ENCODE measurements around the gene PLEKHO2. TPM values are rescaled to one million over a fixed set of nuclear protein-coding genes. Genes with fewer than 3 reads are reported as not detected.

Gene PLEKHO2
- total and polyA plus RNA-seq, 2 of the 8 experiments (the other 6 are each of a cell fraction or from before 2014, with no cell fraction given), result 16.9 to 20.1 TPM

DNA sequence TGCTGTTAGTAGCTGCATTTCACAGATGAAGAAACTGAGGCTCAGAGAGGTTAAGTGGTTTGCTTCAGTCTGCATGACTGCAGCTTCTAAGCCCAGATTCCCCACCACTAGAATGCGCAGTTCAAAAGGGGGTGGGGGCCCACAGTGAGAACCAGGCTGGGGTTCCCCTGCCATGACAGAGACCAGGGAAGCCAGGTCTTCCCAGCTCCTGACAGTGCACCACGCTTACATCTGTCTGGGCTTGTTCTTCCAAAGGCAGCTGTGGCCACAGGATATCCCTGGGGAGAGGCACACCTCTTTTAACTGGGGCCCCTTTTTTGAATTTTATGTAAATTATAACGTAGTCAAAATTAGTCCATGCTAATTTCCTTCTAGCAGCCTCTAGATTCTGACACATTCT lies 5.3 kb downstream of the PLEKHO2 start:
- H3K4me1 ChIP-seq (replicated peaks in 1 of 4; ENCODE audit: control insufficient read depth in 3 of 4, insufficient read depth in 4 of 4, low read length in 3 of 4), result peaks cover 20 to 40% (median 27%) of the 10 kb centered on the region in 4 experiments
- ChIA-PET CTCF (ENCODE audit: partially characterized antibody) (interaction anchor here (1.2 to 1.3 kb wide), 2 partner anchors 37 to 165 kb away, joined by 3 read pairs; no protein-coding TSS in a partner anchor), POLR2A (ENCODE audit: partially characterized antibody) (interaction anchor here (0.6 to 3.3 kb wide), 7 partner anchors 10 to 145 kb away, joined by 3 to 8 read pairs (median 3); no protein-coding TSS in a partner anchor)
- H4K8ac ChIP-seq (ENCODE audit: extremely low read depth, insufficient read depth, low read length), result no peak overlapping the region
- no peak overlapping the region for H4K5ac ChIP-seq (ENCODE audit: insufficient read length, low read depth, low read length)
- FAIRE-seq, result no peak
- H2BK20ac ChIP-seq (ENCODE audit: low read length), result no peak overlapping the region
- no peak for TF ChIP-seq POU5F1 (IDR thresholded peaks at IDR 0.05; ENCODE audit: low read depth, low read length)
- no peak overlapping the region for H2AK5ac ChIP-seq (ENCODE audit: low read depth, low read length)
- H3K23me2 ChIP-seq (ENCODE audit: low read depth, low read length), result peaks cover 9% of the 10 kb centered on the region
- H3K4me3 ChIP-seq (ENCODE audit: extremely low read depth in 1 of 4, insufficient read depth in 2 of 4, low read depth in 3 of 4, low read length in 4 of 4), result no peak overlapping the region
- no peak overlapping the region for H2AFZ ChIP-seq (ENCODE audit: low read length)
- H4K20me1 ChIP-seq (replicated peaks in 1 of 2; ENCODE audit: control insufficient read depth in 1 of 2, insufficient read depth in 2 of 2, low read length in 2 of 2), result peaks cover 14 to 36% of the 10 kb centered on the region in 2 experiments
- H3K56ac ChIP-seq (replicated peaks; ENCODE audit: insufficient read length, low read depth, low read length), result no peak overlapping the region
- H3K23ac ChIP-seq (ENCODE audit: insufficient read length), result no peak overlapping the region
- H3K9me3 ChIP-seq (ENCODE audit: insufficient read depth in 2 of 2, low read depth in 1 of 2, low read length in 1 of 2), result no peaks in the 10 kb centered on the region
- H3K79me2 ChIP-seq (ENCODE audit: control insufficient read depth in 1 of 2, insufficient read depth in 2 of 2, low read length in 2 of 2), result peaks cover 4 to 73% of the 10 kb centered on the region in 2 experiments
- 83% methylated on average over 3 of the region's 3 CpGs; no CpG with 5 or more reads in 1 of the 2 experiments for WGBS, 2 experiments (ENCODE audit: extremely low coverage in 1 of 2, insufficient coverage in 1 of 2, insufficient read length in 1 of 2, insufficient replicate concordance in 2 of 2, low coverage in 1 of 2, low lambda C conversion rate in 2 of 2, missing lambda C conversion rate in 1 of 2)
- no peak overlapping the region for H3K27ac ChIP-seq (ENCODE audit: low read depth, low read length)
- no peak overlapping the region for H2BK120ac ChIP-seq (replicated peaks; ENCODE audit: low read depth, low read length)
- H3K36me3 ChIP-seq (ENCODE audit: control insufficient read depth in 2 of 4, insufficient read depth in 4 of 4, low read length in 3 of 4), result peaks cover 2 to 15% (median 8%) of the 10 kb centered on the region in 4 experiments; a peak in 5 of 8 replicates
- H3K18ac ChIP-seq (ENCODE audit: extremely low read depth, low read length), result no peak overlapping the region
- no peaks in the 10 kb centered on the region for H3K27me3 ChIP-seq (replicated peaks in 1 of 4; ENCODE audit: control insufficient read depth in 3 of 4, extremely low read depth in 1 of 4, insufficient read depth in 3 of 4, low read length in 3 of 4)
- H3K4ac ChIP-seq (replicated peaks; ENCODE audit: insufficient read length, low read depth, low read length), result no peak overlapping the region
- H3K4me2 ChIP-seq (ENCODE audit: insufficient read depth in 1 of 2, low read depth in 2 of 2, low read length in 2 of 2), result no peak overlapping the region
- no peak overlapping the region for H3K9ac ChIP-seq (replicated peaks in 1 of 4; ENCODE audit: extremely low read depth in 1 of 4, low read depth in 3 of 4, low read length in 3 of 4)
- no peak overlapping the region for H2BK12ac ChIP-seq (ENCODE audit: low read depth, low read length)
- no peak overlapping the region for H2BK15ac ChIP-seq (ENCODE audit: low read length)
- DNase-seq (ENCODE audit: low read depth in 1 of 2, low spot score in 2 of 2), result no peak
- no peak overlapping the region for H4K91ac ChIP-seq (replicated peaks; ENCODE audit: insufficient read length, low read length)
- peaks cover 26% of the 10 kb centered on the region for H3K79me1 ChIP-seq (ENCODE audit: low read depth, low read length)
- H2BK5ac ChIP-seq (ENCODE audit: low read depth, low read length), result no peak overlapping the region; the same call in 1 of the 2 replicates
- no peak overlapping the region for H3K14ac ChIP-seq (ENCODE audit: insufficient read length)

All from H1 (cell line).